ENCODE results near the gene DBN1. TPM values are rescaled to one million over a fixed set of nuclear protein-coding genes. Genes with fewer than 3 reads are reported as not detected.
A peak's percentile ranks its signal among the peaks of the same experiment; 100 is the strongest.

The DBN1 gene
- total and polyA plus RNA-seq, 9 donors = 18.4 to 91.6 (median 55.7) TPM

DNA sequence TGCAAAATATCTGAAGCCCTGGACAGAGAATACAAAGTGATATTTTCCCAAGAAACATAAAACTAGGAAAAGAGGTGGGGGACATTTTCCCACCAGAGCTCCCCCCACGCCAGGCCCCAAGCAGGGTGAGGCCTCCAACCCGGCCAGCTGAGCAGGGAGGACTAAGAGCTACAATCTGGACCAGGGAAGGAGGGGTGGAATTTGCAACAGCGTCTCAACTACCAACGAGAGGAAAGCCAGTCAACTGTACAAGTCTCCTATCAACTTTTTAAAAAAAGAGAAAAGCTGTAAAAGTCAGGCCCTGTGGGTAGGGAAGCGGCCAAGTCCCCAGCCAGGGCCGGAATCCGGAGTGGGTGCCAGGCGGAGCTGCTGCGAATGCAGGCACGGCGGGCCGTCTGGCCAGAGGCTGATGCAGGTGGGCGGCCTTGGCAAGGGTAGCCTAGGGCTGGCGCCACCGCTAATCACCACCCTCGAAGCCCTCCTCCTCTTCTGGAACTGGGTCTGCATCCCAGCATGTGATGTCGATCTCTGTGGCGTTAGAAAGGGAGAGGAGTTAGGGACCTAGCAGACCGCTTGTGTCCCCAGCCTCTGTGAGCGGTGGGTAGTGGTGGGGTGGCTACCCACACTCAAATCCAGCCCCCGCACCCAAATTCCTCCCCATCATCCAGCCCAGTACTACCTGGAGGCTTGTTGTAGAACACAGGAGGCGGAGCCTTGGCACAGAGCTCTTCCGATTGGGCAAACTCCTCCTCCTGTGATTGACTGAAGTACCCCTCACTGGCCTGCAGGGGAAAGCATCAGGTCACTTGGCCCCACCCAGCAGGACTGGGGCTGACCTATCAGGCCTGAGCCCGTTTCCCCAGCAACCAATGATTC is 16.2 kb downstream of the DBN1 start:
- H3K9me3 ChIP-seq = no peaks in the 10 kb centered on the region
- no peaks in the 10 kb centered on the region for H3K27me3 ChIP-seq
- no peak overlapping the region for H3K27ac ChIP-seq
- peaks cover 7% of the 10 kb centered on the region for H3K4me1 ChIP-seq (ENCODE audit: insufficient read depth)
- WGBS, 3 donors = 62 to 65% (median 62%) methylated on average over 24 of the region's 24 CpGs
- intact Hi-C loops (cut with DNase I) = loop anchor here (1.0 to 10.0 kb wide), 6 partner anchors 40 to 342 kb away; partner anchors contain the start of genes MXD3 (in 2 of the 4), PDLIM7 (in 1 of the 4) and PFN3 (in 1 of the 4)
- TF ChIP-seq EP300 (IDR thresholded peaks at IDR 0.05) (no peak), POLR2A (IDR thresholded peaks at IDR 0.05) (no peak), CTCF (IDR thresholded peaks at IDR 0.05) (peak in 2 of 3 donors; percentile 48 to 49)
- H3K36me3 ChIP-seq = no peaks in the 10 kb centered on the region
- peak; percentile 63 to 77 (median 72) for DNase-seq
- no peak overlapping the region for H3K4me3 ChIP-seq

DNA sequence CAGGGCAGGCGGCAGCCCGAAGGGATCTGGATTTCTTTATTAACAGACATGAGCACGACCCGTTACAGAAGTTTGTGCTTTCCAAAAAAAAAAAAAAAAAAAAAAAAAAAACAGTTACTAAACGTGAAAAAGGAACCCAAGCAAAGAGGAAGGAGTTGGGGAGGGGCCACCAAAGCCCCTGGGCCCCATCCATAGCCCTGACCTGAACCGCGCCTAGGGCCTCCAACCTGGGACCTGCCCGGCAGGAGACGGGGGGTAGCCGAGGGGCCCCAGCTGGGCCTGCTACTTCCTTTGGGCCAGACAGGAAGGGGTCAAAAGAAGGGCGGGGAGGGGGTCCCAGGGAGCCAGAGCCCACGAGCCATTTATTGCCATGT is 16.9 kb downstream of the DBN1 start:
- 31 to 33% (median 31%) methylated on average over 12 of the region's 12 CpGs for WGBS, 3 donors
- no peak for TF ChIP-seq EP300 (IDR thresholded peaks at IDR 0.05)
- no peak for TF ChIP-seq CTCF (IDR thresholded peaks at IDR 0.05)
- TF ChIP-seq POLR2A (IDR thresholded peaks at IDR 0.05) = no peak
- DNase-seq = no peak
- H3K4me3 ChIP-seq = no peak overlapping the region
- intact Hi-C loops (cut with DNase I) = loop anchor here (2.0 to 10.0 kb wide), 5 partner anchors 40 to 342 kb away; partner anchors contain the start of genes MXD3 (in 2 of the 4), PDLIM7 (in 1 of the 4) and PFN3 (in 1 of the 4)
- no peak overlapping the region for H3K27ac ChIP-seq
- H3K9me3 ChIP-seq = no peaks in the 10 kb centered on the region
- no peaks in the 10 kb centered on the region for H3K27me3 ChIP-seq
- peaks cover 7% of the 10 kb centered on the region for H3K4me1 ChIP-seq (ENCODE audit: insufficient read depth)
- H3K36me3 ChIP-seq = no peaks in the 10 kb centered on the region

DNA sequence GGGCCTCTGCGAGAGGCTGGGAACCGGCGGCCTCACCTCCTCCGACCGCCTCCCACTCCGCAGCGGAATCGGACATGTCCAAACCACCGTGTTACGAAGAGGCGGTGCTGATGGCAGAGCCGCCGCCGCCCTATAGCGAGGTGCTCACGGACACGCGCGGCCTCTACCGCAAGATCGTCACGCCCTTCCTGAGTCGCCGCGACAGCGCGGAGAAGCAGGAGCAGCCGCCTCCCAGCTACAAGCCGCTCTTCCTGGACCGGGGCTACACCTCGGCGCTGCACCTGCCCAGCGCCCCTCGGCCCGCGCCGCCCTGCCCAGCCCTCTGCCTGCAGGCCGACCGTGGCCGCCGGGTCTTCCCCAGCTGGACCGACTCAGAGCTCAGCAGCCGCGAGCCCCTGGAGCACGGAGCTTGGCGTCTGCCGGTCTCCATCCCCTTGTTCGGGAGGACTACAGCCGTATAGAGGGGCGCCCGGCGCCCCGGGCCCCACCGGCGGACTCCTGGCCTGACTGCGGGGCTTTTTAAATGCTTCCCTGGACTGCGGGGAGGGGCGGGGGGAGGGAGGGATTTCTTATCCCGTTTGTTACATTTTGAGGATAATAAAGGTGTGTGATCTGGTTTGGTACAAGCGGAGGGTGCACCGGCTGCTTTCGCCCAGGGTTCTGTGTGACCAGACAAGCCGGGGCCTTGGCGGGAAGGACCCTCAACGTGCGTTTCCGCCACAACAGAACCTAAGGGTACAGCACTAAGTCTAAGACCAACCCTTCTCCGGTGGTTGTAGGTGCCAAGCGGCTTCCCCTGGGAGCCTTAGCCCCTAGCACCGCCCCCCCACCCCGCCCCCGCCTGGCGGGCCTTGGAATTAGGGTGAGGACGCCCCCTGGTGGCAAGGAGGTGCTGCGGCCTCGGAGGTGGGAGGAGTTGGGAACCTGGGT is 17.5 kb downstream of the DBN1 start:
- peak; percentile 95 to 97 (median 96) for DNase-seq
- 1% methylated on average over 33 to 76 of the region's 76 CpGs for WGBS, 3 donors
- intact Hi-C loops (cut with DNase I) = loop anchor here (2.0 to 10.0 kb wide), 7 partner anchors 41 to 341 kb away; partner anchors contain the start of genes MXD3 (in 2 of the 4), PDLIM7 (in 1 of the 4) and PFN3 (in 1 of the 4)

More for the DNA sequence above, 17.5 kb downstream of the DBN1 start:
- H3K36me3 ChIP-seq = no peaks in the 10 kb centered on the region
- peaks cover 7% of the 10 kb centered on the region for H3K4me1 ChIP-seq (ENCODE audit: insufficient read depth)
- no peaks in the 10 kb centered on the region for H3K9me3 ChIP-seq
- TF ChIP-seq CTCF (IDR thresholded peaks at IDR 0.05) (peak; percentile 60 to 93 (median 86)), EP300 (IDR thresholded peaks at IDR 0.05) (no peak), POLR2A (IDR thresholded peaks at IDR 0.05) (no peak)
- H3K27me3 ChIP-seq = no peaks in the 10 kb centered on the region
- peak overlapping the region; percentile 44 for H3K4me3 ChIP-seq
- peak overlapping the region; percentile 26 to 49 for H3K27ac ChIP-seq

Data from ovary (tissue), 9 donors.